HG03460 (cell line): ENCODE results near the gene NTS.

Experiments
- ATAC-seq: cut with Tn5 transposase; IDR thresholded peaks from one replicate; pipeline ENCODE4 v1.9.1; 2021; ENCODE audit not compliant: unreplicated experiment

NTS gene

DNA sequence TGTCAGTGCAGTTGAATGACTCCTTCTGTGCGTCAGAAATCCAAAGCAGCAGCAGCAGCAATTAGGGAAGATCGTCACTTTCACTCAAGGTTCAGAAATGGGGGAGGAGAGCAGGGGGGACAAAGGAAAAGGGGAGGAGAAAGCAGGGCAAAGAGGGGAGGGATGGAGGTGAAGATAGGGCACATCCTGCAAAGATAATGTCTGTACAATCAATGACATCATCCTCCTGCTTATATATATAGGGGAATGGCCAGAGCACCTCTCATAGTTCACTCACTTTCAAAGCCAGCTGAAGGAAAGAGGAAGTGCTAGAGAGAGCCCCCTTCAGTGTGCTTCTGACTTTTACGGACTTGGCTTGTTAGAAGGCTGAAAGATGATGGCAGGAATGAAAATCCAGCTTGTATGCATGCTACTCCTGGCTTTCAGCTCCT, at the start of gene NTS:
Gene NTS (plus strand): TSS at position 265 of the 431 bp plus-strand sequence. CDS start 109 bp downstream, at position 374.
- peak; percentile 91 for ATAC-seq

DNA sequence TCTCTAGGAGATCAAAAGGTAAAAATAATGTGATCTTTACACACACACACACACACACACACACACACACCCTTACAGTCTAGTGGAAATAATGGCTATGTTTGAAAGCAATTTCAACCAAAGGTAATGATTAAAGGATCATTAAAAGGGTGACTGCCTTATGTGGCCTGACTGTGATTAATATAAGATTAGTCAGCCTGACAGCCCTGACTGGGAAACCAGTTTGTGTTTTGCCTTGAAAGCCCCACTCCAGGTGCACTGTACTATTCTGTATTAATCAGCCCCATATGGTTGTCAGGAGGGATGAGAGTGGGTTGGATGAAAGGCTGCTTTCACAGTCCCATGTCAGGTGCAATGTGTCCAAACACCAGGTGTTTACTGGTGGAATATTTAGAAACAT, 48.3 kb upstream of the NTS start:
- ATAC-seq: no peak

- ATAC-seq: no peak
Observed at GRCh38 chr12:85828576-85828975, 45.5 kb upstream of the NTS start.

DNA sequence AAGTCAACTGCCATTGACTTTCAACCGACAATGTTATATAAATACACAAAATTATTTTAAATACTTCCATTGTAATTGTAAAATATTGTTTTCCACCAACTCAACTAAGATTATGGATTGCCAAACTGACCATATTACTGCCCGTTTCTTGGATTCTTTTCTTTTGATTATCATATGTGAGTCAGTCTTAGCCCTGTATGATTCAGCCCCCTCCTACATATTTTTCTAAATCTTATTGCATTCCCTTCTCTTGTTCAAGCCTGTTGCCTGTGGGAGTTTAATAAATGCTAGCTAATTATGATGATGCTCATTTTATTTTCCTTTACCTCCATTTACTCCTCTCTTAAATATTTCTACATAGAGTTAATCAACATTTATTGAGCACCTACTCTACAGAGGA, 44.7 kb upstream of the NTS start:
- no peak for ATAC-seq

GRCh38 chr12:85831327-85831990, 42.6 kb upstream of the NTS start:
- ATAC-seq: no peak

DNA sequence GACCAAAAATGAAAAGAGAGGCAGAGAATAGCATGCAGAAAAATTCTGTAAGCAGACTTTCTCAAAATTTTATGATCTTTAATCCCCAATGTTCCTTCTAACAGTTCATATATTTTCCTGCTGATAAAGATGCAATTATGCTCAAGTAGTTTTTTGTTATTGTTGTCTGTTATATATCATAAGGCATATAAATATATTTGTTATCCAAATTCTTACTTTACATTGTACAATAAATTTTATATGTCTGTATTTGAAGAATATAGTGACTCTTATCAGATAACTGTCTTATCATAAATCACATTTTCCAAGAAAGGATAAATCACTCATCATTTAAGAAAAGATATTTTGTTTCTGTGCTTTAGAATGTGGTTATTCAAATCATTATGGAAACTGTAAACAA, 40.5 kb upstream of the NTS start:
- ATAC-seq: no peak

DNA sequence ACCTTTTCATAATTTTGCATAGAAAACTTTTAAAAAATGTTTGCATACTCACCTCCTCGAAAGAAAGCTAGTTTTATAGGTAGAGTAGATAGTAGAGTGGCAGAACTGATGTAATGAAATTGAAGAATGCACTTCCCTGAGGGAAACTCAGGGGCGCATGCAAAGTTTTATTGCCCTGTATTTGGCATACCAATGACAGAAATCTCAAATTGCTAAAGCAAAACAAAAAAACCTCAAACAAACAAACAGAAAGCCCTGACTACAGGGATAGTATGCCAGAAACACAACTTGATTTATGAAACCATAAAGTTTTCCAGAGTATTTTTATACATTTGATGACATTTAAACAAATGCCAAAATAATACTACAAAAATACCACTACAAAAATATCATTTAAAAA, 39.7 kb upstream of the NTS start:
- no peak for ATAC-seq

DNA sequence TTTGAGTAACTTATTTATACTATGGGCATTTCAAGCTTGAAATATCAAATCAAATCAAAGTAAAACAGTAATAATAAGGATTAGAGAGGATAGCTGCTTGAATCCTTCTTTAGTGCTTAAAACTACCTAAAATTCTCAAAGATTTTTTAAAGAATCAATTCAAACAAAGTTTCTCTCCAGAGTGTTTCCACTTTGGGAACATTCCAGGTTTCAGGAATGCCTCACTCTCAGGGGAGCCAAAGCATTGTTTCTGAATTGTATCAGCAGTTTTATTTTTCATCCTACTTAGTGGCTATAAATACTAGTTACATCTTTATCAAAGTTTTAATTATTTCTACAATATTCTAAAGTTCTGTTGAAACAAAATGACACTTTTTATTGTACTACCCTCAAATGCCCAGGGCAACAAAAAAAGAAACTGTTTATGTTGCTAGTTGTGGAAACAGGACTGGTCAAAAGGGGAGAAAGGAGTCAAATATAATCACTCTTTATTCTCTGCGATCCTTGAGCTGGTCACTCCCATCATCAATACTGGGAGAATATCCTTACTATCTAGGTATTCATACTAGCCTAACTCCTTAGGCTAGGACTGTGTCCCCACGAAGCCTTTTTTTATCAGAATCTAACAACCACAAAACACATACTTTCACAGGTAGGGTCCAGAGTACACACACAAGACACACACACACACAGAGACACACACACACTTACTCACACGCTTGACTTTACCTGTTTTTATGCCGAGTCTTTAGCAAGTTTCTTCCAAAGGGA, 38.5 kb upstream of the NTS start:
- no peak for ATAC-seq

DNA sequence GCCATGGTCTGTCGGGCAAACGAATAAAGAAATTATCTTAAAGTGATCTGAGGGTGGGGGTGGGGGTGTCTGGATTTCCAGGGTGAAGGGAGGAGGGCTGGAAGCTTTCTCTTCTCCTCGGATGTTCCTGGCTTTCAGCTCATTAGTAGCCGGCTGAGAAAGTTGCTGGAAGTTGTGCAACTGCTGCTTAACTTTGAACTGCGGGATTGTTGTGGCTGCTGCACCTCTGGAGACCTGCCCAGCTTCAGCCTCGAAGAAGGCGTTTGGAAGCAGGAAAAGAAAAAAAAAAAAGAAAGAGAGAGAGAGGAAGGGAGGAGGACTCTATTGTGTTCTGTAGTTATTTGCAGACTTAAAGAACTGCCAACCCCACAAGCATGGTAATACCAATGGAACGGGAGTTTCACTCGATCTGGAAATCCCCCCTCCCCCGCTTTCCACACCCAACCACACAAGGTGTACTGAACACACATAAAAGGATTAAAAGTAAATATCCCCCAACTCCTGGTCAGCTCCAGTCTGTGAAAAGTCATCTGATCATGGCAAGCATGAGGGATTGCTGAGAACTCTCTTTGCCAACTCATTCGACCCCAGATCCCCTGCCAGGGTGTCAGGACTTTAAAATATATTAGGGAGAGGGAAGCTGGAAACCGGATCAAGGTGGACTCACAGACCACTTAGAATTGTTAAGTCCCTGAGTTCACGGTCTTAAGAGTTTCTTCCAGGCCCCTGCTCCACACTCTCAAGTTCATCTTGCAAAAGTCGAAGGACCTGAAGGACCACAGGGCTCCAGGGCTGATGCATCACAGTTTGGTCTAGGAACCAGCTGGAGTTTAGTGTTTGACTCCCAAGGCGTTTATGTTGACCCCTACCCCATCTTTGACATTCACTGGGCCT, 37.7 kb upstream of the NTS start, which contains the start of gene RASSF9:
Gene RASSF9 (minus strand): TSS at position 213 of the 894 bp plus-strand sequence. CDS start 208 bp downstream, at position 5.
- no peak for ATAC-seq

- ATAC-seq: no peak
Observed at GRCh38 chr12:85843606-85844310, 30.3 kb upstream of the NTS start.

GRCh38 chr12:85849344-85849743, 24.8 kb upstream of the NTS start:
- ATAC-seq: no peak

- ATAC-seq: no peak
Observed at GRCh38 chr12:85855305-85855704, 18.8 kb upstream of the NTS start.

DNA sequence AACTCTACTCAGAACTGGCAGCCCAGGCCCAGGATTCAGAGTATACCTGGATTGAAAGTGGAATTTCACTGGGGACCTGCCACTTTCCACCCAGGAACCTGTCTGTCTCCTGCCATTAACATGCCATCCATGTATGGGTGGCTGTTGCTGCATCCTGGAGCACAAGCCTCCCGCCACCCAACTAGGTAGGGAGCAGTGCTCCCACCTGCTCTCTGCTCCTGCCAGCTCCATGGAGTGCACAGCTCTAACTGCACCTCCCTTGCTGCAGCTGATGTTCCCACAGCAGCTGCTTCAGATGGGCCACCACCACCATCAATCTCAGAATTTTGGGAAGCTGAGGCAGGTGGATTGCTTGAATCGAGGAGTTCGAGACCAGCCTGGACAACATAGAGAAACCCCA, 17.1 kb upstream of the NTS start:
- no peak for ATAC-seq

GRCh38 chr12:85865890-85866289, 8.2 kb upstream of the NTS start:
- no peak for ATAC-seq

GRCh38 chr12:85866986-85867776, 6.9 kb upstream of the NTS start:
- peak; percentile 94 for ATAC-seq

GRCh38 chr12:85872497-85873091, 1.5 kb upstream of the NTS start:
- peak; percentile 63 for ATAC-seq

DNA sequence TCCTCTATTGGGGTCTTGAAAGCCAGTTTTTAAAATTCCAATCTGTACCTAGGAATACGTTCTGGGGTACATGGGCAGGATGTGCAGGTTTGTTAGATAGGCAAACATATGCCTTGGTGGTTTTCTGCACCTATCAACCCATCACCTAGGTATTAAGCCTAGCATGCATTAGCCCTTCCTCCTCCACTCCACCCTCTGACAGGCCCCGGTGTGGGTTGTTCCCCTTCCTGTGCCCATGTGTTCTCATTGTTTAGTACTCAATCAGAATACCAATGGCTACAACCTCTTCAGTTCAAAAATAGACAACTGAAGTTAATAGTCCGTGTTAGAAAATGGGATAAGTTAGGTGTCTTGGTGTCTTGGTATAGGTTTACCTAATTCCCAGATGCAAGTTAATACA, 3.4 kb downstream of the NTS start:
- no peak for ATAC-seq

DNA sequence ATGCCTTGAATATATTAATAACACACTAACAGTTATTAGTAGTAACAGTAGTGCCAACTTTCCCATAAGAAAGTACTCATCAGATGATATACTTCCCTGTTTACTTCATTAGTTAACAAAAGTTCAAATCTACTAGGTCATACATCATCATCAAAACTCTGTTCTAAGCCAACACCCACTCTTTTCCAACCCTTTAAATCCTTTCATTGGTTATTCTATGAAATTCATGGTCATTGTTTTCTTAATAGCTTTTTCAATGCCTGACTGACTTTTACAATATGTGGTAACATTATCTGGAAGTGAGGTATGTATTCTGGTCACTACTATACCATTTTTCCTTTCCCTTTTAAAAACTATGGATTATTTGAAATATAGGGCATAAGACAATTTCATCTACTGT, 9.7 kb downstream of the NTS start:
- ATAC-seq: no peak

GRCh38 chr12:85894653-85895052, 20.6 kb downstream of the NTS start:
- ATAC-seq: no peak
